Left cardiac atrium (tissue), 4 donors: ENCODE data around the gene AHRR. TPM values are rescaled to one million over a fixed set of nuclear protein-coding genes. Genes with fewer than 3 reads are reported as not detected.
"Not testable (repeated sequence)": the region's sequence is repeated elsewhere in the genome, so short reads cannot be mapped to it uniquely, and the experiment has no call there.

Experiments
- ATAC-seq, 2 donors: fragments of 200-7000 bp; cut with Tn5 transposase; one replicate each; pipeline ENCODE4 v1.9.1; 2020; ENCODE audit warnings: mild to moderate bottlenecking in 2 of 2, moderate library complexity in 2 of 2
- DNase-seq: peaks from one replicate; pipeline ENCODE4 v3.0.0-alpha.2; 2020
- intact Hi-C, 2 donors: fragments of 100-400 bp; cut with DNase I; formaldehyde crosslinking; loops; one replicate each; pipeline versions ENCODE4 v1.14.1 to v1.15.1; 2022 to 2023
- long read RNA-seq: library from polyadenylated mRNA; unstranded; transcript quantifications from one replicate; pipeline ENCODE4 v2.0.0, GENCODE V29; 2021
- total RNA-seq, 2 donors: library from RNA; stranded (reverse); fragmentation: NEBNext Ultra II Directional; extraction: Animal tissue kit (Norgen Biotek cat#: 25700); gene quantifications; one replicate each; pipeline ENCODE4 v1.2.1, GENCODE V29; 2021
- donor health status: DM: no; HTN: yes; CAD: no.
- donor health status: DM: no; HTN: yes; CAD: no; lungs with severe emphysema.
- donor health status: DM: yes; HTN: yes; CAD: no.
- donor health status: Dilated cardiomyopathy.

Gene AHRR
- 1 to 10 TPM; 1.9 to 3.8 TPM for total RNA-seq
- long read RNA-seq, partial matches to known transcripts: 0 of 2 reads
- long read RNA-seq, other reads (novel, unspliced or antisense): 2 of 2 reads

DNA sequence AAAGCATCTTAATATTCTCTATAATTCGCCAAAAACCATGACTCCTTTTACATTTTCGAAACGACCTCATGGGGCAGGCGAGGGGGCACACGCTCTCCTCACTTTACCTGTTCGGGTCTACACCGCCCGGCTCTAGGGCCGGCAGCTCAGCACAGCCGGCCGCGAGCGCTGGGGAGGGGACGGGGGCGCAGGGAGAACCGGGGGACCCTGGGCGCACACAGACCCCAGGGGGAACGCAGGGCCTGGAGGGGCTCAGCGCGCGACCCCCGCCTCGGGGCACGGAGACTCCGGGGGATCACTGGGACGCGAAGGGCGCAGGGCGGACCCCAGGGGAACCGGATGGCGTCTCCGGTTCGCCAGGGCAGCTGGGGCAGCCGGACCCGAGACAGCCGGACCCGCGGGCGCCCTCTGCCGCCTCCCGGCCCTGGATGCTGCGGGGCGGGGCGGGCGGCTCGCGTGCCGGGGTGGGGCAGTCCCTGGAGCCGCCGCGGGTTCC lies at the start of gene AHRR:
AHRR (plus strand) TSS at position 485 of the 496 bp plus-strand sequence. CDS start 22,189 bp downstream, outside the sequence.
- peak; percentile 80 to 82 for ATAC-seq
- DNase-seq: peak; percentile 69
- intact Hi-C loops: no loop called here

DNA sequence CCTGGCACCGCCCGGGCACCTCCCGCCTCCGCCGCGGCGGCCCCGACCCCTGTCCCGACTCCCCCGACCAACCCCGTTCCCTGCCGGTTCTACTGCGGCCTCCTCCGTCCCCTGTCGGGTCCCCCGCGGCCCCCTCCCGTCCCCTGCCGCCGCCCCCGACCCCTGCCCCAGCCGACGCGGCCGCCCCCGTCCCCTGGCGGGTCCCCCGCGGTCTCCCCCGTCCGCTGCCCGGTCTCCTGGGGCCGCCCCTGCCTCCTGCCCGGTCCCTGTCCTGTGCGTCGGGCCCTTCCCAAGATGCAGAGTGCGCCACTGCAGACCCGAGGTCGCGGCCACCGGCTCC lies 49.7 kb upstream of the AHRR start:
- DNase-seq, intact Hi-C loops: not testable (repeated sequence)
- ATAC-seq: peak in 1 of 2 donors; percentile 13

DNA sequence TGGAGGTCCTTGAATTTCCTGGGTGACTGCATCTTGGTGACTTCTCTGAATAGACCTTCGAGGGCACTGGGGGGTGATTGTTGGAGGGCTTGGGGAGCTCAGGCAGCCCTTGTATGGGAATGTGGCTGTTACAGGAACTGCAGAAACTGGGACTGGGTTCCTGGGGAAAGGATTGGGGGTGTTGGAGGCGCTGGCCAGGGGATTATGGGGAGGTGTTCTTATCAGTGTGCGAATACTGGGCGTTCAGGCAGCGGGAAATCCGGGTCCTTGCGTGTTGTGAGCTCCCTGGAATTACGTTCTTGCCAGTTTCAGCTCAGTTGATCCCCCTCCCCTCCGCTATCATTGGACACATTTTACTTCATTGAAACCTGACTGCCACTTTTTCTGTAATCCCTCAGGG lies 48.4 kb upstream of the AHRR start:
- ATAC-seq, intact Hi-C loops, DNase-seq: not testable (repeated sequence)

DNA sequence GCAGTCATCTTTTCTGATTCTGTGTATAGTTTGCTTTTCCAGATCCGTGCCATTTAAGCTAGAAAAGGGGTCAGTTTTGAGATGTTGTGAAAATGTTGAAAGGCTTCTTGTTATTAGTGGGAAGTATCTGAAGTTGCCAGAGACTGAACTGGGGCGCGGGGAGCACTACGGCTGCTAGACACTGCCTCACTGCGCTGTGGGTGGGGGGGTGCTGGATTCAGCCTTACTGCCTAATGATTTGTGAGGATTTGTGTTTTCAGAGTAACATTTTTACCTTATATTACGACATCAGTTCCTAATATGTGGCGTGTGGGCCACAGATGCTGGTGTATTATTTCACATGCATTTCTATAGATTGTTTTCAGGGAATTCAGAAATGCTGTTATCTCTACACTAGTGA lies 48.0 kb upstream of the AHRR start:
- DNase-seq, ATAC-seq, intact Hi-C loops: not testable (repeated sequence)

DNA sequence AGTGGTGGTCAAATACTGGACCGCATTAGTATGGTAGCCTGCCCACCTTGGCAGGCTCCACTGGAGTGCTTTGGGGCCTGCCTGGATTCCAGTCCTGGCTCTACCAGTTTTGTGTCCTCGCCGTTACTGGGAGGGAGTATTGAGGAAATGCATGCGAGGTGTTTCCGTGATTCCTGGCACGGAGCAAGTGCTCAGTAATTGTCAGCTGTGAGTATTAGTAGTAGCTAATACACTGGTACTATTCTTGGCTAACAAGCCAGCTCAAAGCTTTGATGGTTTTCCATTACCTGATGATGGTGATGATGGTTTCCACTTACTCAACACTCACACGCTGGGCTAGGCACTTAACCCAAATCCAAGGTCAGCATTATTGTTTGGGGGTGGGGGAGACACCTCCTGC lies 47.2 kb upstream of the AHRR start:
- intact Hi-C loops, DNase-seq, ATAC-seq: not testable (repeated sequence)

DNA sequence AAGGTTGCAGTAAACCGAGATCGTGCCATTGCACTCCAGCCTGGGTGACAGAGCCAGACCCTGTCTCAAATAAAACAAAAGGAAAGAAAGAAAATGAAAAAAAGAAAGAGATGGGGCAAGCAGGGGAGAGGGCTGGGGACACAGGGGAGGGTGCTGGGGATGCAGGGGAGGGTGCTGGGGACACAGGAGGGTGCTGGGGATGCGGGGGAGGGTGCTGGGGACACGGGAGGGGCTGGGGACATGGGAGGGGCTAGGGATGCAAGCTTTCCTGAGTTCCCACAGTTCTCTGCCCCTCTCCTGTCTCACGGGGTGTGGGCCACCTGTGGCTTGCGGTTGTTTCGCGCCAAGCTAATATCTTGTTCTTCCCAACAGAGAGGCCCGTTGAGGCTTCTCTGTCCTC lies 42.9 kb upstream of the AHRR start:
- ATAC-seq: no peak
- intact Hi-C loops: no loop called here
- DNase-seq: no peak

DNA sequence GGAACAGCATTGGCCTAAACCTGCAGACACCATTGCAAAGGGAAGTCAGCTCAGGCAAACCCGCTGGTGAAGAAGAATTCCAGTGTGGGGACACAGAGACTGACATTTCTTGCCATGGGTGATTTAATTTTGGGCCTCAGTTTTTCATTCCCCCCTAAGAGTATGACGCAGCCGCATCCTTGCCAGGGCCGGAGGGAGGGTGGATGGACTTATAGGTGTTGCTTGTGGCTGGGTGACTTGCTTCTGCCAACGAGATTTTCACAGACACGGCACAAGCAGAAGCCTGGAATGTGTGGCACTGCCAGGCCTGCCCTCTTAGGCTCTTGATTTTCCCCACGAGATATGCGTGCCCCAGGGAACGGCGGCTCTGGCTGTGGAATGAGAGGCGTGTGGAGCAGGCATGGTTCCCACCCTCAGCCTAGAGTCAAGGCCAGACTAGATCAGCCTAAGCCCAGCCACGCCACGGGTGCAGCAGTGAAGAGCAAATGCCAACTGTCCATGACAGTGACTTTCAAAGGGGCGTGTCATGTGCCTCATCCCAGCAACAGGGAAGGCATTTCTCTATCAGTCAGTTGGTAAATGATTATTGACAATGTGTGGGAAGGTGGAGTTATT lies 42.4 kb upstream of the AHRR start:
- intact Hi-C loops, DNase-seq, ATAC-seq: not testable (repeated sequence)

DNA sequence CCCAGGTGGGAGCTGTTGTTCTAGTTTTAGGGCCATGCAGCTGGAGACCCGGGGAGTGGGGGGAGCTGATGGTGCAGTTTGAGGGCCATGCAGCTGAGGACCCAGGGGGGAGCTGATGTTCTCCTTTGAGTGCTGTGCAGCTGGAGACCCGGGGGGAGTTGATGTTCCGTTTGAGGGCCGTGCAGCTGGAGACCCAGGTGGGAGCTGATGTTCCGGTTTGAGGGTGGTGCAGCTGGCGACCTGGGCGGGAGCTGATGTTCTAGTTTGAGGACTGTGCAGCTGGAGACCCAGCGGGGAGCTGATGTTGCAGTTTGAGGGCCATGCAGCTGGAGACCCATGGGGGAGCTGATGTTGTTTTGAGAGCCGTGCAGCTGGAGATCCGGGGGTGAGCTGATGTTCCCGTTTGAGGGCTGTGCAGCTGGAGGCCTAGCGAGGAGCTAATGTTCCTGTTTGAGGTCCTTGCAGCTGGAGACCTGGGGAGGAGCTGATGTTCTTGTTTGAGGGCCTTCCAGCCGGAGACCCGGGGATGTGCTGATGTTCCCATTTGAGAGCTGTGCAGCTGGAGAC lies 35.4 kb upstream of the AHRR start:
- intact Hi-C loops: no loop called here
- DNase-seq (no peak), ATAC-seq (no peak)

DNA sequence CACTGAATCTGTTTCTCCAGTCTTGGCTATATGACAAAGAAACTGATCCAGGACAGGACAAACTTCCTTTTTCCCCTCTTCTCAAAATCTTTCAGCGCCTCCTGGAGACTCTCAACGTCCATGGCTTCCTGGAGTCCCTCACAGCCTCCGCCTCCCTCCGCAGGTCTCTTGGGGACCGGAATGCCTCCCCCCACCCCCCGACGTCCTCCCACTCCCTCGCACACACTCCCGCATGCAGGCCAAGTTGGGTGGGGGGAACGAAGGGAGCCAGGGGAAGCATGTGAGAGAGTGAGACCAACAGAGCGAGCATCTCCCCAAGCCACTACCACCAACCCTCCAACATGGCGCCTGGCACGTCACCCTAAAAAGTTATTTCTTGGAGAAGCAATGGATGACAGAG lies 31.3 kb upstream of the AHRR start:
- DNase-seq, ATAC-seq, intact Hi-C loops: not testable (repeated sequence)

DNA sequence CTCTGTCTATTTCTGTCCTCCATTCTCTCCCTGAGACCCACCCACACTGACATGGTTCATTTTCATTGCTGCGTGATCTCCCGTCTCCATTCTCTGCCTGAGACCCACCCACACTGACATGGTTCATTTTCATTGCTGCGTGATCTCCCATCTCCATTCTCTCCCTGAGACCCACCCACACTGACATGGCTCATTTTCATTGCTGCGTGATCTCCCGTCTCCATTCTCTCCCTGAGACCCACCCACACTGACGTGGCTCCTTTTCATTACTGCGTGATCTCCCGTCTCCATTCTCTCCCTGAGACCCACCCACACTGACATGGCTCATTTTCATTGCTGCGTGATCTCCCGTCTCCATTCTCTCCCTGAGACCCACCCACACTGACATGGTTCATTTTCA lies 30.2 kb upstream of the AHRR start:
- intact Hi-C loops: not testable (repeated sequence)

DNA sequence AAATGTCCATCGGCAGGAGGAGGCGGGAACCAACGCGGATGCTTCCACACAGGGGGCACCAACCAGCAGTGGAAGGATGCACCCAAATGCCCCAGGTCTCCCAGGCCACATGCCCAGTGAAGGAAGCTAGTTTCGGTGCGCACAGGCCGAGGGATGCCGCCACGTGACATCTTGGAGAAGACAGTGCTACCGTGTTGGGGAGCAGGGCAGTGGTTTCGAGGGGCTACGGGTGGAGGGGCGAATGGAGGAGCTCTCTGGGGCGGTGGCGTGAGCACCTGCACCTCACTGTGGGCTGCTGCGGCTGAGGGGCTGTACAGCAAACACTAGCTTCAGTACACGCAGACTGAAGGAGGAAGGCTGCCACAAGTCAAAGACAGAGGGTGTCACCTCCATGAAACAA lies 26.7 kb upstream of the AHRR start:
- DNase-seq, intact Hi-C loops, ATAC-seq: not testable (repeated sequence)

More for the DNA sequence above, 30.2 kb upstream of the AHRR start:
- ATAC-seq, DNase-seq: not testable (repeated sequence)

DNA sequence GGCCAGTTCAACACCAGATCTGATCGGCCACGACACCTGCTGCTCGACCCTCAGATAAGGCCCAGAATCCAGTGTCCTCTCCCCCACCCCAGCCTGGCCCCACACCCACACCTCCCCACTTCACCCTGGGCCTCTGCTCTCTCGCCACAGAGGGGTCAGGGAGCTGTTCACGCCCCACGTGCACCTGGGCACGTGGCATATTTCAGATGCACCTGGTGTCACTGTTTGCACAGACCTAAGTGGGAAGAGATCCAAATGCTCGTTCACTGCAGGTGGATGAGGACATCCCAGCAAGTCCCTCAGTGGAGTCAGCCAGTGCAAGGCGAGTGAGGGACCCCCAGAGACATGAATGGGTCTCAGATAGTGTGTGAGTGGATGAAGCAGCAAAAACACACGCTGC lies 25.3 kb upstream of the AHRR start:
- ATAC-seq: peak in 1 of 2 donors; percentile 7
- intact Hi-C loops, DNase-seq: not testable (repeated sequence)

DNA sequence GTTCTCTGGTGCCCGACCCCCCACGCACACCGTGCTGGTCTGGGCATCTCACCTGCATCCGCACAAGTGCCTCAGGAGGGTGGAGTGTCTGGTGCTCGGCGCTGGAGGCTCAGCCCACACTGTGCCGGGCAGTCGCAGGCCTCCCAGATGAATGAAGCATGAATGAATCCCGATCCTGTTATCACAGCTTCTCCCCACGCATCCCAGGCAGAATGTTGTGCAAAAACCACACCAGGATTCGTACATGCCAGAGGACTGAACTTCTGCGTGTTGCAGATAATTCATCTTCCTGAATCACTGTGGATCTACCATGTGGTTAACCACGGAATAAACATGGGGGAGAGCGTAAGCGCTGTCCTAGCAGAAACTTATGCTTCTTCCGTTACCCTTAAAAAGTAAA lies 24.6 kb upstream of the AHRR start:
- intact Hi-C loops, DNase-seq: not testable (repeated sequence)
- peak in 1 of 2 donors; percentile 95 for ATAC-seq

DNA sequence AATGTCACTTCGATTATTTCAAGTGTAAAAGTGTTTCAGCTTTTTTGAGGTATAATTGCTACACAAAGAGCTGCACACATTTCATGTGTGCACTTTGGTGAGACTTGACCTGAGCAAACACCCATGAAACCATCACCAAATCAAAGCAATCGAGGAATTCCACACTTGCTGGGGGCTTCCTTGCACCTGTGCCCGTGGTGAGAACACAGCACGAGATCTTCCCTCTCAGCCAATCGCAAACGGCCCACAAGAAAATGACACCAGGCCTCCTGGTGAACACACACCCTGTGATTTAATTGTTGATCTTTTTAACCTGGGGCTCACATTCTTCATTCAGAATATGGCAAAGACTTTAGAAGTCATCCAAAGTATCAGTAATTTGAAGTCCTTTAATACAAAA lies 24.1 kb upstream of the AHRR start:
- intact Hi-C loops, DNase-seq, ATAC-seq: not testable (repeated sequence)

DNA sequence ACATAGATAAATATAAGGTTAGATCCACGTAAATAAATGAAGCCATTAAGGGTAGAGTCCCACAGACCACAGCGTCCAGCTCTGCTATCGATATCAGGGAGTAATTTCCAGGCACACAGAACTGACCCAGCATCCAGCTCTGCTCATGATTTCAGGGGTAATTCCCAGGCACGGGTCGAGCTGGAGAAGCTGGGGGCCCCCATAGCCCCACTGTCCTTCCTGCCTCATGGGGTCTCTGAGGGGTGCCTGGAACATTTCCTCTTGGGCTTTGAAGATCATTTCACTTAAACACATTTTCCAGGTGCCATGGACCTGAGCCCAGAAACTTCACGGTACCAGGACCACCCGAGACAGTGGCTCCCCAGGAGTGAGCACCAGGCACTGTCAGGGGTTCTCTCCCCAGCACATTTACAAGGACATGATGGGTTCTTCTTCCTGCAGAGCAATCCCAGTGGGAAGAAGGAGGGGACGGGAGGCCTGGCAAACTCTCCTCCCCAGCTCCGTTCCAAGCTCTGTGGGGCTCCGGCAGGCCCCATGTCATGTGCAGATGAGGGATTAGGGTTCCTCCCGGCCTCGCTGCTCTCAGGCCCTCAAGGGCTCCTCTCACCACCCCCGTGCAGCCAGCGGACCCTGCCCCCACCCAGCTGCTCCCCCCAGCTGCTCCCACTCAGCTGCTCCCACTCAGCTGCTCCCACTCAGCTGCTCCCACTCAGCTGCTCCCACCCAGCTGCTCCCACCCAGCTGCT lies 23.4 kb upstream of the AHRR start:
- not testable (repeated sequence) for ATAC-seq, DNase-seq

DNA sequence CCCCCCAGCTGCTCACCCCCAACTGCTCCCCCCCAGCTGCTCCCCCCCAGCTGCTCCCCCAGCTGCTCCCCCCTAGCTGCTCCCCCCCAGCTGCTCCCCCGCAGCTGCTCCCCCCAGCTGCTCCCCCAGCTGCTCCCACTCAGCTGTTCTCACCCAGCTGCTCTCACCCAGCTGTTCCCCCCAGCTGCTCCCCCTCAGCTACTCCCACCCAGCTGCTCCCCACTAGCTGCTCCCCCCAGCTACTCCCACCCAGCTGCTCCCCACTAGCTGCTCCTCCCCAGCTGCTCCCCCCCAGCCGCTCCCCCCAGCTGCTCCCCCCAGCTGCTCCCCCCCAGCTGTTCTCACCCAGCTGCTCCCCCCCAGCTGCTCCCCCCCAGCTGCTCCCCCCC lies 22.8 kb upstream of the AHRR start:
- ATAC-seq: no peak
- intact Hi-C loops: no loop called here
- DNase-seq: no peak

More for the DNA sequence above, 23.4 kb upstream of the AHRR start:
- intact Hi-C loops: not testable (repeated sequence)

DNA sequence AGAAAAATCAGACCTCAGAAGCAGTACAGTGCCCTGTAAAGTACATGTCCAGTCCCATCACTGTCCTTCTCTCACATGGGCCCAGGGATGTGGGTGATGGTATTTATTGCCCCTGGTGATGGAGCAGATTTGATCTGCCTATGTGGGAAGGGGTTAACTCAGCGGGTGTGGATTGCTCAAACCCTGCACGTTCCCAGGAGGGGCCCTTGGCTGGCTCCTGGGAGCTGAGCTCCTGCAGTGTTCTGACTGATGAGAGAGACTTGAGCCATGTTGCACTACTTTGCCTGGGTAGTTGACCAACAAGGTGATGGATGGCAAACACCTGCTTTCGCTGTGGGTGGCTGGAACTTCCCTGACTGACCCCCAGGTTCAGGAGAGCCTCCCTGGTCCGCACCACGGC lies 21.6 kb upstream of the AHRR start:
- DNase-seq, intact Hi-C loops: not testable (repeated sequence)
- ATAC-seq: peak in 1 of 2 donors; percentile 76

DNA sequence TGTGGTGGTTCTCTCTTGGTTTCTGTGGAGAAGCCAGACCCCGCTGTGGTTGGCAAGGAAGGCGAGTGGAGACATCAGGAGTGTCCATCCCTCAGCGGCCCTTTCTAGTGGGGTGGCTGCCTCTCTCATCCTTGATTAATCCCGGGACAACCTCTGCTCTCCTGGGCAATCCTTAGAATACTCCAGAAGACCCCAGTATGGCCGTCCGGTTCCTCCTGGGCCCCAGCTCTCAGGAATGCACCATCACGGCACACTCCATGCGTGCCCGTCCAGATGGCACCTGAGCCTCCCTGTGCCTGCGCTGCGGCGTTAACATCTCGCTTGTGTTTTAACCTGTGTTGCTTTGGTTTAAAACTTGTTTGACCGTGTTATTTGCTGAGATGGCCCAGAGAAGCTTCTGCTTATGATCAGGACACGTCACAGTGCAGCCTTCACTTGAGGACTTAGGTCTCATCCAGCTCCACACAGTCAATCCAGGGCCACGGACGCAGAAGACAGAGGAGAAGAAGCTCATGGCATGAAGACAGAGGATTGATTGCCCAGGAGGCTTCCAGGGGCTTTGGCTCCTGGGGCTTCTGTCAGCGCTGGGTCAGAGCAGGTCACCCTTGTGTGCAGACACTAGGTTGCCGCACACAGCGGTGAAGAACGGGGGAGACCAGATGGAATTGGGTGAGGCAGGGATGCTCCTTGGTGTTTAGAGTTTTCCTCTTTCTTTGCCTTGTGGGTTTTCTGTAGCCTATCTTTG lies 20.7 kb upstream of the AHRR start:
- ATAC-seq, DNase-seq, intact Hi-C loops: not testable (repeated sequence)

DNA sequence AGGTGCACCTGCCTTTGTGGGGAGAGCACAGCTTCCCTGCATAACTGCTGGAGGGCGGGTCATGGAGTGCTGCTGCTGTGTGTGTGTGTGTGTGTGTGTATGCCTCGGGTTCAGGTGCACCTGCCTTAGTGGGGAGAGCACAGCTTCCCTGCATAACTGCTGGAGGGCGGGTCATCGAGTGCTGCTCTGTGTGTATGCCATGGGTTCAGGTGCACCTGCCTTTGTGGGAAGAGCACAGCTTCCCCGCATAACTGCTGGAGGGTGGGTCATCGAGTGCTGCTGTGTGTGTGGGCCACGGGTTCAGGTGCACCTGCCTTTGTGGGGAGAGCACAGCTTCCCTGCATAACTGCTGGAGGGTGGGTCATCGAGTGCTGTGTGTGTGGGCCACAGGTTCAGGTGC lies 19.1 kb upstream of the AHRR start:
- DNase-seq, intact Hi-C loops, ATAC-seq: not testable (repeated sequence)
